Activated naive CD8-positive, alpha-beta T cell treated with anti-CD3 and anti-CD28 coated beads for 36 hours (primary cell): ENCODE data around the gene LRRC70. TPM values are rescaled to one million over a fixed set of nuclear protein-coding genes. Genes with fewer than 3 reads are reported as not detected.
"Not testable (repeated sequence)": the region's sequence is repeated elsewhere in the genome, so short reads cannot be mapped to it uniquely, and the experiment has no call there.

Experiments
- DNase-seq: peaks from one replicate; pipeline ENCODE4 v3.0.0; 2021
- H3K27ac Mint-ChIP-seq: one replicate; pipeline ENCODE4 v1.8.0; 2022; ENCODE audit warnings: mild to moderate bottlenecking, moderate library complexity, mixed read lengths
- H3K27me3 Mint-ChIP-seq: one replicate; pipeline ENCODE4 v1.8.0; 2022; ENCODE audit warnings: mild to moderate bottlenecking, mixed read lengths
- H3K36me3 Mint-ChIP-seq: one replicate; pipeline ENCODE4 v1.8.0; 2021; ENCODE audit warnings: mild to moderate bottlenecking, mixed read lengths
- H3K4me1 Mint-ChIP-seq: one replicate; pipeline ENCODE4 v1.8.0; 2021; ENCODE audit warnings: mixed read lengths
- H3K4me3 Mint-ChIP-seq: one replicate; pipeline ENCODE4 v1.8.0; 2022; ENCODE audit warnings: mild to moderate bottlenecking, moderate library complexity, mixed read lengths
- H3K9me3 Mint-ChIP-seq: one replicate; pipeline ENCODE4 v1.8.0; 2022; ENCODE audit warnings: mixed read lengths
- total RNA-seq, 2 experiments: library from RNA; stranded (reverse); gene quantifications; one replicate each; pipeline ENCODE4 v1.2.3, GENCODE V29; 2021

The LRRC70 gene
- total RNA-seq, 2 experiments from 2014 or later, result 0.34 to 0.43 TPM

DNA sequence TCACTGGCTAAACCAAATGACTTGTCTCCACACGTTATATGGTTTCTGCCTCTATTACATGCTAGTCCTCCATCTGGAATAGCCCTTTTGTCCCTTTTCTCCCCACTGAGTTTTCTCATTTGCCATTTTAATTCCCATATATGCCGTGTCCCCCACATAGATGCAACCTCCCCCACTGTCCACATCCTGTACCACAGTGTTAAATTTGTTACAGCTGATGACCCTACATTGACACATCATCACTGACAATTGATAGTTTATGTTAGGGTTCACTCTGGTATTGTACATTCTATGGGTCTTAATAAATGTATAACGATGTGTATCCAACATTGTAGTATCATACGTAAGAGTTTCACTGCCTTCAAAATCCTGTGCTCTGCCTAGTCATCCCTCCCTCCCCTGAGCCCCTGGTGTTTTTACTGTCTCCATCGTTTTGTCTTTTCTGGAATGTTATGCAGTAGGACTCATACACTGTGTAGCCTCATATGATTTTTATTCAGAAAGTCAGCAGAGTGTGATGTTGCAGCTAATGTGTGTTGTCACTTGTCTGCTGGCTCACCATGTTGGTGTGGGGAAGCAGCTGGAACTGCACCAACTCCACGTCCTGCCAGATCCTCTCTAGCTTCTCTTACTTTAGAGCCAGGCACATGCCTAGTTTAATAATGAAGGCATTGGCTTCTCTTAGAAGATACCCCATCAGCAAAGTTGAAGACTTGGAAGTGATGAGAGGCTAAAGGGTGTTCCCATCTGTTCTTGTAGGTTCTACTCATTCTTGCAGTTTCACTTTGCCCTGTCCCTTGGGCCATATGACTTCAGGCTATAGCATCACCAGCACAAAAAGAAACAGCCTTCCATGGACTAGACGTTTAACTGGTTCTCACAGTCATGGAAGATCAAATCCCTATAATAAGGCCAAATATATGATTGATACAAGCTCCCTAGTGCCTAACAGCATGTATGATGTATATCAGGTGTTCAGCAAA lies 30.2 kb downstream of the LRRC70 start:
- no peaks in the 10 kb centered on the region for H3K9me3 Mint-ChIP-seq
- no peak for DNase-seq
- H3K4me3 Mint-ChIP-seq, result no peak overlapping the region
- peaks cover 32% of the 10 kb centered on the region for H3K36me3 Mint-ChIP-seq
- H3K4me1 Mint-ChIP-seq, result peaks cover 2% of the 10 kb centered on the region
- no peak overlapping the region for H3K27ac Mint-ChIP-seq
- H3K27me3 Mint-ChIP-seq, result no peaks in the 10 kb centered on the region

DNA sequence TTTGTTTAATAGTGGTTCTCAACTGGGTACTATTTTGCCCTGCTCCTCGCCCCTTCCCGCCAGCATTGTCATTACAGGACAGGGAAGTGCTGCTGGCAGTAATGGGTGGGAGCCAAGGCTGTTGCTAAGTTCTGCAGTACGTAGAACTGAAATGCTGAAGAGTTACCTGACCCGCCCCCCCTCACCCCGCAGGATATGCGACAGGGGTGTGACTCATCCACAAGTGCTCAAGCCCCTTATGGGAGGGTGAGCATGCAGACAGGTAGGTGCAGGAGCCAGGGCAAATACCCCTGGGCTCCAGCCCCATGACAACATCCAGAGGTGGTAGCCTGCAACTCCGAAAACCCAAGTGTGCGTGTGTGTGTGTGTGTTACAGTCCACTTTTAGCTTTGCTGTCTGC lies 35.7 kb downstream of the LRRC70 start:
- H3K4me1 Mint-ChIP-seq, result no peaks in the 10 kb centered on the region
- H3K4me3 Mint-ChIP-seq, result no peak overlapping the region
- no peaks in the 10 kb centered on the region for H3K9me3 Mint-ChIP-seq
- DNase-seq, result no peak
- H3K36me3 Mint-ChIP-seq, result peaks cover 16% of the 10 kb centered on the region
- no peak overlapping the region for H3K27ac Mint-ChIP-seq
- H3K27me3 Mint-ChIP-seq, result no peaks in the 10 kb centered on the region

DNA sequence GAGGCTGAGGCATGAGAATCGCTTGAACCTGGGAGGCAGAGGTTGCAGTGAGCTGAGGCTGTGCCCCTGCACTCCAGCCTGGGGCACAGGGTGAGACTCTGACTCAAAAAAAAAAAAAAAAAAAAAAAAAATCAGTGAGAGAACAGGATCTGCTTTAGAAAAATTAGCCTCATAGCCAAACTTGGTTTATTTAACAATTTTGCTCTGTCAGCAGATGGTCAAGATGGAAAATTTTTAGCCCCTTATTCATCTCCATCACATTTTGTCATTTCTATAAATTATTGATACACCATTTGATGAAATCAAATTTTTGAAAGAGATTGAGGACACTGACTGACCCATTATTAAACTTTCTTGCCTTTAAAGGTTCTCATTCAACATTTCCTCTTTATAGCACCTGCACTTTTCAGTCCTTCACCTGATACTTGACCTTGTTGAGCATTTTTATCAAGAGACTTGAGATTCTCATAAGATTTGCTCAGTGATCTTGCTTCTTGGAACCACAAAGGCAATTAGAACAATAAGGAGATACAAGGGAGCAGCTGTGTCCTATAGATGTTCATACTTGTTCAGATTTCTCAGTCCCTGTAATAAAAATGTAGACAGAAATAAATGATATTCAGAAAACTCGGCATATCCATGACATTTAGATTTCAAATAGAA lies 38.1 kb downstream of the LRRC70 start:
- Mint-ChIP-seq H3K27me3 (no peaks in the 10 kb centered on the region), H3K4me1 (no peaks in the 10 kb centered on the region), H3K36me3 (peaks cover 13% of the 10 kb centered on the region), H3K27ac (no peak overlapping the region), H3K9me3 (no peaks in the 10 kb centered on the region), H3K4me3 (no peak overlapping the region)
- no peak for DNase-seq

DNA sequence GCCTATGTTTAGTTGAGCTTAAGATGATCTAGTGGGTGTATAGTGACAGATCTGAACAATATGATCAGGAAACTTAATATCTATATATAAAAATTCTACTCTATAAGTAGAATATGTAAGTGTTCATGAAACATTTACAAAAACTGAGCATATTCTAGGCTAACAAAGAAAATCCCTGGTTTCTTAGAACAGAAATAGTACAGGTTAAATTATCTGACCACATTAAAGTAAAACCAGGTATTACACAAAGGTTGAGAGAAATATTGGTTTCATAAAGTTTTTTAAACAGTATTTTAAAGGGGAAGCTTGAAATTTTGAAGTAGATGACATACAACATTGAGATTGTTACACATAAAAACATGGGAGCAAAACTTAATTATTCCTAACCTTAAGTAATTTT lies 39.3 kb downstream of the LRRC70 start:
- Mint-ChIP-seq H3K36me3 (peaks cover 11% of the 10 kb centered on the region), H3K9me3 (no peaks in the 10 kb centered on the region), H3K27me3 (no peaks in the 10 kb centered on the region), H3K27ac (no peak overlapping the region), H3K4me1 (no peaks in the 10 kb centered on the region), H3K4me3 (no peak overlapping the region)
- DNase-seq, result no peak

DNA sequence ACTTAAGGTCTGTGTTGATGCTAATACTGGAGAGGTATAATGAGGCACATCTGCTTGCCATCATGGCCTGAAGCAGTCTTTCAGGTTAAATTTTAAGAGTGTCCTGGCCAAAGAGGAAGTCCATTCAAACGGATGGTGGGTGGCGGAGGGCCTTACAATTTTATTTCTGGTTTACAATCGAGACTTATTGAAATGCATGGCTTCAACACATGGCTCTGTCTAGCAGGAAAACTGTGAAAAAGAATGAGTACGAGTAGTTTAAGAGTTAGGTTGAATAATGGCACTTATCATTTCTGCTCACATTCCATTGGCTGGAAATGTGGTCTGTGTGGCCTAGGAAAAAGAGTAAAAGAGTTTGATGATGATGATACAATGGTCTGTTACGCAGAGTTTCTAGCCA lies 42.1 kb downstream of the LRRC70 start:
- DNase-seq, result no peak
- Mint-ChIP-seq H3K27ac (peak overlapping the region; percentile 11), H3K4me3 (no peak overlapping the region), H3K36me3 (peaks cover 4% of the 10 kb centered on the region), H3K4me1 (no peaks in the 10 kb centered on the region), H3K9me3 (no peaks in the 10 kb centered on the region), H3K27me3 (no peaks in the 10 kb centered on the region)

DNA sequence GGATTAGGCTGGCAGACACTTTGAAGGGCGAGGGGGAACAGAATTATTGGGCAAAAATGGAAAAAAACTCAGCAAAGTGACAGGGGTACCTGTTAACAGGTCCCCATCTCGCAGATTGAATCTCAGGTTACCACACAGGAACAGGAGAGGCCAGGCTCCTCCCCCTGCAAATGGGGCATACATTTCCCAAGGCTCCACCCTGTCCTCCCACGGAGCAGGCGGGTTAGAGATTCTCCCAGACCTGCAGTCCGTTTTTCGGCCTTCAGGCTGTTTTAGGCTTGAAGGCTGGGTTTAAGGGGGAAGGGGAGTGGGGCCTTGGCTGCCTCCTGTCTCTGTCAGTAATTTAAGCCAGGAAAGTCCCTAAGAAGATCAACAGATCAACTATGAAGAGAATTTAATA lies 42.7 kb downstream of the LRRC70 start:
- no peaks in the 10 kb centered on the region for H3K9me3 Mint-ChIP-seq
- H3K4me1 Mint-ChIP-seq, result no peaks in the 10 kb centered on the region
- no peak overlapping the region for H3K27ac Mint-ChIP-seq
- no peaks in the 10 kb centered on the region for H3K27me3 Mint-ChIP-seq
- DNase-seq, result no peak
- peaks cover 4% of the 10 kb centered on the region for H3K36me3 Mint-ChIP-seq
- no peak overlapping the region for H3K4me3 Mint-ChIP-seq

DNA sequence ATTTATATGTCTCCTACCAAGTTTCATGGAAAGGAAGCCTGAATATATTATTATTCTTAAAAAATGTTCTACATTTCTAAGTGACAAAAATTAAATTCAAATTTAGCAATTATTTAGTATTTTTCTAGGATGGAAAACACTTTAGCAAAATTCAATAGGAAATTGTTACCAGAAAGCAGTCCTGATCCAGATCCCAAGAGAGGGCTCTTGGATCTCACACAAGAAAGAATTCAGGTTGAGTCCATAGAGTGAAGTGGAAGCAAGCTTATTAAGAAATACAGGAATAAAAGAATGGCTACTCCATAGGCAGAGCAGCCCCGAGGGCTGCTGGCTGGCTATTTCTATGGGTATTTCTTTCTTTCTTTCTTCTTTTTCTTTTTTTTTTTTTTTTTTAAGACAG lies 44.7 kb downstream of the LRRC70 start:
- H3K36me3 Mint-ChIP-seq, result peaks cover 4% of the 10 kb centered on the region
- DNase-seq, result no peak
- H3K27me3 Mint-ChIP-seq, result no peaks in the 10 kb centered on the region
- H3K27ac Mint-ChIP-seq, result no peak overlapping the region
- no peaks in the 10 kb centered on the region for H3K9me3 Mint-ChIP-seq
- H3K4me3 Mint-ChIP-seq, result no peak overlapping the region
- no peaks in the 10 kb centered on the region for H3K4me1 Mint-ChIP-seq

DNA sequence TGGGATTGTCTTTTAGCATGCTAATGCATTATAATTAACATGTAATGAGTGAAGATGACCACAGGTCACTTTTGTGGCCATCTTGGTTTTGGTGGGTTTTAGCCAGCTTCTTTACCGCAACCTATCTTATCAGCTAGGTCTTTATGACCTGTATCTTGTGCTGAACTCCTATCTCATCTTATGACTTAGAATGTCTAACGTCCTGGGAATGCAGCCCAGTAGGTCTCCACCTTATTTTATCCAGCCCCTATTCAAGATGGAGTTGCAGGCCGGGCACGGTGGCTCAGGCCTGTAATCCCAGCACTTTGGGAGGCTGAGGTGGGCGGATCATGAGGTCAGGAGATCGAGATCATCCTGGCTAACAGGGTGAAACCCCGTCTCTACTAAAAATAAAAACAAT lies 45.8 kb downstream of the LRRC70 start:
- not testable (repeated sequence) for H3K27ac Mint-ChIP-seq, H3K4me1 Mint-ChIP-seq, DNase-seq, H3K9me3 Mint-ChIP-seq, H3K4me3 Mint-ChIP-seq, H3K36me3 Mint-ChIP-seq, H3K27me3 Mint-ChIP-seq

DNA sequence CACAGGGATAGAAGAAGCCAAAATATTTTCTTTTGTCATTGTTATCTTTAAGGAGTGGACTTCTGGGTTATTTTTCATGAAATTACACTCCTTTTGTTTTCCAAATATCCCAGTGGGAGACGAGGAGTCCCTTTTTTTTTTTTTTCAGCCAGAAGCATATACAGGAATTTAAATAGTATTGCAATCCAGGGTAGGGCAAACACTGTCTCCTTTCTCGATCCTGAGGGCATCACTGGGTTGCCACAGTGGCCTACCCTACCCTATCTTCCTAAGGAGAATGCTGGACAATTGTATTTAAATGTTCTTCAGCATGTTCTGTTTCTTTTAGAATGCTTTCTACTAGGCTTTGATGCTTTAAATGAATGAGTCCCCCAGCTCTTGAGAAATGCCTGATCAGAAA lies 47.9 kb downstream of the LRRC70 start:
- H3K27ac Mint-ChIP-seq, result no peak overlapping the region
- H3K27me3 Mint-ChIP-seq, result no peaks in the 10 kb centered on the region
- no peak for DNase-seq
- H3K9me3 Mint-ChIP-seq, result no peaks in the 10 kb centered on the region
- H3K36me3 Mint-ChIP-seq, result peaks cover 3% of the 10 kb centered on the region
- H3K4me1 Mint-ChIP-seq, result no peaks in the 10 kb centered on the region
- H3K4me3 Mint-ChIP-seq, result no peak overlapping the region

DNA sequence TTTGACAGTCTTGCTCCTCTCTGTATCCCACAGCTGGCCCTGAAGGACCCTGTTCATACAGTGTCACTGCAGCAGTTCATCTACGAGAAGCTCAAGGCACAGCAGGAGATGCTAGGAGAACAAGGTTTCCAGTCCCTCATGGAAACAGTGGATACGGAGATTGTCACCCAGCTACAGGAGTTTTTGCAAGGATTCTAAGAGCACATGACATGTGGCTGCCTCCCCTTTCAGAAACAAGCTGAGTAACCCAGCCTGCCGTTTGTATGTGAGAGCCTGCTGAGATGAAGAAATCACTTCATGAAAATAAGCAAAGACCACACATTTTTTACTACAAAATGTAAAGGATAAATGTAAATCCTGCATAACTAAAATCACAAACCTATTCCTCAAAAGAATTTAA lies 48.5 kb downstream of the LRRC70 start:
- no peaks in the 10 kb centered on the region for H3K27me3 Mint-ChIP-seq

DNA sequence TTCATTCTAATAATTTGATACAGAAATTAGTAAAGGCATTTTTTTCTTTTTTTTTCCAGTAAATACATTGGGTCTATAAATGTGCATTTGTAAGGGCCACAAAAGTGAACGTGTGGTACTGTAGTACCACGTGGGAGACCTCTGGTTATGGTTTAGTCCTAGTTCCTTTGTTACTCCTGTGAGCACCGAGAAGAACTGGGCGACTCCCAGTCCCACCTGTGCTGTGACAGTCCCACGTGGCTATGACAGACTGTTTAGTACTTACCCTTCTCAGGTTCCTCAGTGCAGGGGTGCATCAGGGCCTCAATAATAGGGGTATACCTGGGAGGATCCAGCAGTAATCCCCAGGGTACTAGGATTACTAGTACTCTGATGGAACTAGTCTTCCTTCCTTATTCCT lies 49.3 kb downstream of the LRRC70 start:
- DNase-seq, result no peak
- Mint-ChIP-seq H3K4me3 (no peak overlapping the region), H3K36me3 (peaks cover 3% of the 10 kb centered on the region), H3K4me1 (no peaks in the 10 kb centered on the region), H3K9me3 (no peaks in the 10 kb centered on the region), H3K27me3 (no peaks in the 10 kb centered on the region), H3K27ac (no peak overlapping the region)

More for the DNA sequence above, 48.5 kb downstream of the LRRC70 start:
- H3K36me3 Mint-ChIP-seq, result peaks cover 3% of the 10 kb centered on the region
- no peak overlapping the region for H3K27ac Mint-ChIP-seq
- no peaks in the 10 kb centered on the region for H3K9me3 Mint-ChIP-seq
- no peaks in the 10 kb centered on the region for H3K4me1 Mint-ChIP-seq
- no peak overlapping the region for H3K4me3 Mint-ChIP-seq
- no peak for DNase-seq

Other genes with a start within 250 kb of the LRRC70 start
- 10 to 100 TPM; 59.6 to 62.5 TPM for gene DIMT1, start 174.9 kb upstream of the LRRC70 start, total RNA-seq
- 10 to 100 TPM; 73.4 to 77.1 TPM for gene IPO11, start 166.1 kb upstream of the LRRC70 start, total RNA-seq